B cell (primary cell): Measurements from ENCODE around the gene ABHD2. TPM values are rescaled to one million over a fixed set of nuclear protein-coding genes. Genes with fewer than 3 reads are reported as not detected.

ENCODE experiments used
- ATAC-seq: fragments of 200-7000 bp; cut with Tn5 transposase; one replicate; pipeline ENCODE4 v1.10.0; 2021; ENCODE audit warnings: low read depth, mild to moderate bottlenecking, moderate number of reproducible peaks, moderate library complexity
- CTCF ChIA-PET: fragments of 350-600 bp; sonication (Branson Sonifier 250); formaldehyde crosslinking; loops from one replicate; lab custom pipeline; 2021; ENCODE audit warnings: antibody characterized with exemption, inconsistent platforms; lab: Charles Lee
- POLR2A ChIA-PET: fragments of 350-600 bp; sonication (Branson Sonifier 250); formaldehyde crosslinking; loops from one replicate; lab custom pipeline; 2021; ENCODE audit warnings: antibody characterized with exemption; lab: Charles Lee
- DNase-seq: peaks from one replicate; pipeline ENCODE4 v3.0.0; 2013
- H2AFZ ChIP-seq: 2 replicates; pipeline ENCODE4 v1.6.1; 2012; ENCODE audit warnings: mild to moderate bottlenecking, low read depth, low read length; ENCODE audit not compliant: insufficient read depth, poor library complexity, severe bottlenecking
- H3K27ac ChIP-seq, 2 donors: 1 replicate in 1 of 2; 2 replicates in 1 of 2; pipeline ENCODE4 v1.5.1; 2012 to 2013; ENCODE audit warnings: low read length in 2 of 2, mild to moderate bottlenecking in 2 of 2, moderate library complexity in 1 of 2
- H3K27me3 ChIP-seq, 4 experiments: fragments of 200-600 bp in 1 of 4; sonication (generic) in 1 of 4; replicated peaks in 1 of 4; 1 replicate in 2 of 4; 2 replicates in 2 of 4; pipeline versions ENCODE4 v1.6.1 to v1.7.0; 2013 to 2016; ENCODE audit warnings: low read length in 3 of 4, mild to moderate bottlenecking in 2 of 4, mixed read lengths in 1 of 4, moderate library complexity in 1 of 4; ENCODE audit not compliant: insufficient read depth in 4 of 4, control insufficient read depth in 3 of 4; ENCODE audit errors: control extremely low read depth in 1 of 4
- H3K36me3 ChIP-seq, 2 experiments: replicated peaks in 1 of 2; 1 replicate in 1 of 2; 2 replicates in 1 of 2; pipeline versions ENCODE4 v1.6.1 to v1.7.1; 2013; ENCODE audit warnings: low read length in 1 of 2; ENCODE audit not compliant: insufficient read depth in 2 of 2, control insufficient read depth in 1 of 2; ENCODE audit errors: control extremely low read depth in 1 of 2, extremely low read depth in 1 of 2
- H3K4me1 ChIP-seq, 2 donors: fragments of 200-600 bp in 1 of 2; sonication (generic) in 1 of 2; 1 replicate in 1 of 2; 2 replicates in 1 of 2; pipeline versions ENCODE4 v1.5.1 to v1.6.1; 2013 to 2017; ENCODE audit warnings: low read length in 2 of 2; ENCODE audit not compliant: control insufficient read depth in 2 of 2, insufficient read depth in 2 of 2
- H3K4me2 ChIP-seq: replicated peaks from 2 replicates; pipeline ENCODE3; 2012; ENCODE audit warnings: mild to moderate bottlenecking, low read depth, low read length; ENCODE audit not compliant: poor library complexity, severe bottlenecking
- H3K4me3 ChIP-seq, 5 experiments: fragments of 200-600 bp in 1 of 5; sonication (generic) in 1 of 5; 1 replicate in 3 of 5; 2 replicates in 2 of 5; pipeline versions ENCODE4 v1.5.1 to v1.7.0; 2011 to 2016; ENCODE audit warnings: low read length in 4 of 5, mild to moderate bottlenecking in 4 of 5, low read depth in 2 of 5, control low read depth in 1 of 5, moderate library complexity in 1 of 5; ENCODE audit not compliant: insufficient read depth in 1 of 5; ENCODE audit errors: control extremely low read depth in 1 of 5, extremely low read depth in 1 of 5
- H3K79me2 ChIP-seq: fragments of 200-600 bp; sonication (generic); one replicate; pipeline ENCODE4 v1.6.0; 2016; ENCODE audit warnings: low read length; ENCODE audit not compliant: control insufficient read depth, insufficient read depth
- H3K9ac ChIP-seq: fragments of 200-600 bp; sonication (generic); 2 replicates; pipeline ENCODE4 v1.6.1; 2017; ENCODE audit warnings: mild to moderate bottlenecking, low read length, moderate library complexity
- H3K9me3 ChIP-seq, 3 donors: one replicate each; pipeline versions ENCODE4 v1.6.1 to v1.7.1; 2013; ENCODE audit warnings: low read length in 2 of 3; ENCODE audit not compliant: control insufficient read depth in 2 of 3, insufficient read depth in 1 of 3; ENCODE audit errors: control extremely low read depth in 1 of 3
- H4K20me1 ChIP-seq: 2 replicates; pipeline ENCODE4 v1.6.0; 2012; ENCODE audit warnings: mild to moderate bottlenecking, low read length; ENCODE audit not compliant: insufficient read depth, control insufficient read depth, poor library complexity, severe bottlenecking
- H3K27ac Mint-ChIP-seq: one replicate; pipeline ENCODE4 v1.8.0; 2021; ENCODE audit warnings: mixed read lengths
- H3K27me3 Mint-ChIP-seq: one replicate; pipeline ENCODE4 v1.8.0; 2021; ENCODE audit warnings: mixed read lengths
- H3K4me1 Mint-ChIP-seq: one replicate; pipeline ENCODE4 v1.8.0; 2021; ENCODE audit warnings: mixed read lengths
- H3K4me3 Mint-ChIP-seq: one replicate; pipeline ENCODE4 v1.8.0; 2021; ENCODE audit warnings: mixed read lengths
- H3K9me3 Mint-ChIP-seq: one replicate; pipeline ENCODE4 v1.8.0; 2022; ENCODE audit warnings: mixed read lengths; ENCODE audit not compliant: insufficient read depth
- CTCF ChIP-seq: fragments of 200-600 bp; IDR thresholded peaks from one replicate; pipeline ENCODE4 v1.8.0; 2022; ENCODE audit warnings: antibody characterized with exemption, mild to moderate bottlenecking
- EZH2 ChIP-seq: IDR thresholded peaks from 2 replicates; pipeline ENCODE4 v1.6.1; 2012; ENCODE audit warnings: borderline replicate concordance, low read depth, mild to moderate bottlenecking, moderate library complexity, low read length; ENCODE audit not compliant: insufficient read depth, poor library complexity, severe bottlenecking
- WGBS: methylation state at CpG from one replicate; pipeline ENCODE4 v1.1.5; 2013; ENCODE audit warnings: missing lambda C conversion rate; ENCODE audit not compliant: insufficient coverage; 5-methylcytosine and 5-hydroxymethylcytosine counted together
- intact Hi-C: fragments of 100-400 bp; cut with micrococcal nuclease; formaldehyde crosslinking; loops from one replicate; pipeline ENCODE4 v1.10.0; 2022
- polyA plus RNA-seq: library from polyadenylated mRNA; depleted of rRNA; stranded (reverse); fragments of >200 nt; gene quantifications from 2 replicates; pipeline ENCODE4 v1.2.3, GENCODE V29; 2012
- total RNA-seq, 2 donors: library from RNA; stranded (reverse); fragments of 120-200 nt in 1 of 2; gene quantifications; 1 replicate in 1 of 2; 2 replicates in 1 of 2; pipeline versions ENCODE4 v1.2.3 to v1.2.4, GENCODE V29; 2013 to 2022

ABHD2 gene
- total and polyA plus RNA-seq, 2 donors (not counting 1 experiment from before 2014, with no cell fraction given): 7.1 to 45.8 TPM

- Histone ChIP-seq H3K4me3 (no peak overlapping the region), H2AFZ (no peak overlapping the region), H3K27me3 (no peaks in the 10 kb centered on the region), H3K4me1 (no peaks in the 10 kb centered on the region), H3K9ac (no peak overlapping the region), H3K9me3 (no peaks in the 10 kb centered on the region), H3K79me2 (no peaks in the 10 kb centered on the region), H3K27ac (no peak overlapping the region), H3K36me3 (peaks cover 0 to 49% of the 10 kb centered on the region in 2 experiments), H3K4me2 (no peak overlapping the region), H4K20me1 (no peaks in the 10 kb centered on the region)
- Mint-ChIP-seq H3K4me3 (no peak overlapping the region), H3K27me3 (no peaks in the 10 kb centered on the region), H3K27ac (no peak overlapping the region), H3K4me1 (peaks cover 4% of the 10 kb centered on the region), H3K9me3 (no peaks in the 10 kb centered on the region)
- 100% methylated on average over 3 of the region's 7 CpGs for WGBS
- DNase-seq: no peak
- no peak for ATAC-seq
- TF ChIP-seq EZH2: no peak
- TF ChIP-seq CTCF: no peak
- intact Hi-C loops: no loop called here
- ChIA-PET CTCF (interaction anchor here (1.5 to 6.3 kb wide), 2 partner anchors 12 to 13 kb away, joined by 4 to 30 read pairs; no protein-coding TSS in a partner anchor), POLR2A (no interaction called here)
Observed at GRCh38 chr15:89116404-89116803, 28.1 kb downstream of the ABHD2 start.

GRCh38 chr15:89117790-89118189 lies 29.5 kb downstream of the ABHD2 start:
- 100% methylated on average over 2 of the region's 3 CpGs for WGBS
- POLR2A ChIA-PET: no interaction called here
- ATAC-seq: no peak

More at GRCh38 chr15:89117790-89118189, 29.5 kb downstream of the ABHD2 start:
- no peak overlapping the region for H3K27ac Mint-ChIP-seq
- CTCF ChIA-PET: interaction anchor here (1.3 to 1.5 kb wide), 2 partner anchors 12 to 29 kb away, joined by 4 read pairs; partner anchors contain the start of gene ABHD2
- H3K9me3 Mint-ChIP-seq: no peaks in the 10 kb centered on the region
- H3K27me3 ChIP-seq: no peaks in the 10 kb centered on the region
- H3K4me3 ChIP-seq: no peak overlapping the region
- H3K79me2 ChIP-seq: no peaks in the 10 kb centered on the region
- no peak overlapping the region for H3K27ac ChIP-seq
- no peak for TF ChIP-seq EZH2
- TF ChIP-seq CTCF: no peak
- H3K9me3 ChIP-seq: no peaks in the 10 kb centered on the region
- H4K20me1 ChIP-seq: no peaks in the 10 kb centered on the region
- H3K4me2 ChIP-seq: no peak overlapping the region
- H3K4me1 Mint-ChIP-seq: no peaks in the 10 kb centered on the region
- H3K4me3 Mint-ChIP-seq: no peak overlapping the region
- intact Hi-C loops: no loop called here
- H3K4me1 ChIP-seq: no peaks in the 10 kb centered on the region
- DNase-seq: no peak
- H3K36me3 ChIP-seq: peaks cover 0 to 49% of the 10 kb centered on the region in 2 experiments
- H3K27me3 Mint-ChIP-seq: no peaks in the 10 kb centered on the region
- no peak overlapping the region for H3K9ac ChIP-seq
- H2AFZ ChIP-seq: no peak overlapping the region
